ENCODE data around the gene ELOVL6.
"Not testable (repeated sequence)": the region's sequence is repeated elsewhere in the genome, so short reads cannot be mapped to it uniquely, and the experiment has no call there.

Gene ELOVL6

GRCh38 chr4:110124711-110125110, 73.7 kb downstream of the ELOVL6 start:
- DNase-seq (ENCODE audit: low read depth), result no peak

GRCh38 chr4:110122201-110122600, 76.2 kb downstream of the ELOVL6 start:
- DNase-seq (ENCODE audit: low read depth), result no peak

DNA sequence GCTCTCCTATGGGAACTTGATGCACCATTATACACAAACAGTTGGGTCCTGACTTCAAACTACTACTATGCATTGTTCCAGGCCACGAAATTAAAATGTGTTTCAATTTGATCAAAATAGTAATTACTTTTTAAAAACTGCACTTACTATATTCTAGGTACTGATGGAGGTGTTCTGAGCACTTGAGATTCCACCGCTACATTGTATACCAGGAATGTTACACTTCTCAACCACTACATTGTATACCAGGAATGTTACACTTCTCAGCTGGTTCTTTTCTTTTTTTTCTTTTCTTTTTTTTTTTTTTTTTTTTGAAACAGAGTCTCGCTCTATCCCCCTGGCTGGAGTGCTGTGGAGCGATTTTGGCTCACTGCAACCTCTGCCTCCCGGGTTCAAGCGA, 77.9 kb downstream of the ELOVL6 start:
- no peak for DNase-seq (ENCODE audit: low read depth)

- no peak for DNase-seq (ENCODE audit: low read depth)
These were observed 78.5 kb downstream of the ELOVL6 start for GRCh38 chr4:110119880-110120279.

- DNase-seq (ENCODE audit: low read depth), result no peak
These were observed 79.1 kb downstream of the ELOVL6 start for GRCh38 chr4:110119337-110119736.

- DNase-seq (ENCODE audit: low read depth), result no peak
These were observed 86.4 kb downstream of the ELOVL6 start for GRCh38 chr4:110112056-110112455.

DNA sequence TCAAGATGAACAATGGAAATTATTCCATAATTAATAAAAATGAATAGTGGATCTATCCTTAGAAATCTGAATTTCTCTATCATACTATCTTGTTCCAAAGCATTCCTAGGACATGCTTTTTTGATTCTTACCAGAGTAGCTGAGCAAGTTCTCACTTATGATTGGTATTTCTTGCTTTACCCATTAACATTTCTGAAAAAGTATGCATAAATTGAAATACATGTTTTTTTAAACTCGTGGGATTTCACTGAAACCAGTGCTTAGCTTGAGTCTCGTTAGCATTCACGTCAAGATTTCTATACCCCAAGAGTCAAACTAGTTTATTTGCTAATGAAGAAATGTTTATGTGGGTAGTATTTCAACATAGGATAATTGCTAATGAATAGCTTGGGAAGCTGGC, 89.0 kb downstream of the ELOVL6 start:
- DNase-seq (ENCODE audit: low read depth), result no peak

DNA sequence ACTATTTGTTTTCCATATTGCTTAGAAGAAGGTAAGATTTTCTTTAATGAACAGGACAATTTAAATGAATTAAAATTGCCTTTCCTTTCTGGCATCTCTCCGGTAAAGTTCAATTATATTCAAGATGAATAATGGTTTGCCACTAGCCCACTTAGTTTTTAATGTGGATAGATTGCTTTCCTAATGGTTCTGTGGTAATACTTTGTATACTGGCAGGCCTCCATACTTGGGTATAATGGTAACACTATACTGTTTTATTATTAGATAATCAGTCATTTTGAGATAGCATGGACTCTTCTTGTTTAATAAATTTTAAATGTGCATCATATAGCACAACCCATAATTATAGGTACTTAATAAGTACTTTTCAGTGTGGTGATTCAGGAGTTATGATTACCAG, 89.5 kb downstream of the ELOVL6 start:
- DNase-seq (ENCODE audit: low read depth), result no peak

GRCh38 chr4:110108422-110108821, 90.0 kb downstream of the ELOVL6 start:
- DNase-seq (ENCODE audit: low read depth), result no peak

DNA sequence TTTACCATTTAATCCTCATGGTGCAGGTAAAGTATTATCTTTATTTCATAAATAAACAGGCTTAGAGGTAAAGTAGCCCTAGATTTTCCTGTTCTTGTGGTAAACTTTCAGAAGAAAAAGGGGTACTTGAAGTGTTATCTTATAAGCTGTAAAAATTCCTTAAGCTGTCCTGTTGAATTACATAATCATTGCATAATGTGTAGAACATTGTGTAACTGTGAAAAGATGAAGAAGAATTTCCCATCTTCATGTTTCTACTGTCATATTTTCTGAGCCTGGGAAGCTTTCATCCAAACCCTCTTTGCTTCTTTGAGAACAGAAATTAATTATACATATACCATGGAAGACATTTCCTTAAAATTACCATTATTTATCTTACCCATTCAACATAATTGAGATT, 90.5 kb downstream of the ELOVL6 start:
- DNase-seq (ENCODE audit: low read depth), result no peak

GRCh38 chr4:110106931-110107296, 91.5 kb downstream of the ELOVL6 start:
- no peak for DNase-seq (ENCODE audit: low read depth)

DNA sequence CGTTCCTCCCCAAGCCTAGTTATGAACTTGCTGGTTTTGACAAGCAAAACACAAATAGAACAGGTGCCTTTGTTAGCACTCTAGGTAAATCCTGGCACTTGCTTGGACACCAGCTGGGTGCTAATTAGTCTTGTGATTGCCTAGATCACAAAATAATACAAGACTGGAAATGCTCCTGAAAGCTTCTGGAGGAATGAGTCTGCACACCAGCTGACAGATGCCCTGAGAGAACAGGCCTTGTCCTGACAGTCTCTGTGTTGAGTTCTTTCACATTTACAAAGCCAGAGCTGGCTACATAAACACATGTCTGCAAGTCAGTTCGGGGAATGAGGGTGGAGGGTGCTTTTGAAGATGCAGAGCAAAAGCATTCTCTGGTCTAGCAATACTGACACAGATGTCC, 93.8 kb downstream of the ELOVL6 start:
- DNase-seq (ENCODE audit: low read depth), result no peak

DNA sequence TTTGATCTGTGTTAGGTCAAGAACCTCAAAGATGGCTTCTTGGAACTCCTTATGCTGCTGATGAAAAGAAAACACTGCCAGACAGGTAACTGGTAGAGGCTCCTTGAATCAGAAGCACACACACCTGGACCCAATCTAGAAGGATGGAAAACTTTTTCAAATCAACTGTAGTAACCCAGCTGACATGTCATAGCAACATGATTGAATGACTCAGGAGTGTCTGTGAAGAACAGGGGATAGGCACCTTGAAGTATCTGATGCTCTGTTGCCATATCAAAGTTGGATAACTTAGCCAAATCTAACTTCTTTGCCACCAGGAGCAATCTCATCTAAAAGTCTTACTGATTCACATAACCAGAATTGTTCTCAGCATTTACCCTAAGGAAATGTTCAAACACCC, 98.8 kb downstream of the ELOVL6 start:
- DNase-seq (ENCODE audit: low read depth), result no peak

- DNase-seq (ENCODE audit: low read depth), result no peak
These were observed 102.0 kb downstream of the ELOVL6 start for GRCh38 chr4:110096405-110096804.

- no peak for DNase-seq (ENCODE audit: low read depth)
These were observed 105.8 kb downstream of the ELOVL6 start for GRCh38 chr4:110092646-110093045.

DNA sequence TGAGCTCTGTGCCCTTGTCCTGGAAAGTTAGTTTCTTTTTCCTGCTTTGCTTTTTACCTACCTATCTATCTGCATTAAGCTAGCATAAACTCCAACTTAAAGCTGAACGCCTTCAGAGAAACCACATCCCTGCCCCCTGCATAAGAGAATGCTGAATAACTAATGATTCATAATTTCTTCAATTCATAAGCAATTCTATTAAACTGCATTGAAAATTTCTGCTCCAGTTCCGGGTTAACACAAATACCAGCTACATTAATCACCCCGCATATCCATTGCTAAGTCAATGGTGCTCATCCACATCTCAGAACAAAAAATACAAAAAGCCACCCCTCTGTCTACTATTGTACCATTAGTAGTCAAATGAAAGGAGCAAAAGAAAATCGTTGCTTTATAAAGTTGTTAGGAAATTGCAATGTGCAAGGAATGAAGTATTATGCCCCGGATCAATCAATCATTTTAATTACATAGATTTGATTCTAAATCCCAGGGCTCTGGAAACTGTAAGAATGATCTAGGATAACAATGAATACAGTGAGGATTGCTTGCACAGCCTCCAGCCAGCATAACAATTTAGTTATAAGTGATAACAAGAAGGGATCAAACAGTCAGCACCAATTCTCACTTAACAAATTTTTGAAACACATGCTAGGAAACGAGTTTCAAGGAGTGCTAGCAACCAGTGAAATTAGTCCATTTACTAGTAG, 106.8 kb downstream of the ELOVL6 start:
- no peak for DNase-seq (ENCODE audit: low read depth)

GRCh38 chr4:110088670-110089069, 109.7 kb downstream of the ELOVL6 start:
- DNase-seq (ENCODE audit: low read depth), result no peak

GRCh38 chr4:110087070-110087708, 111.2 kb downstream of the ELOVL6 start:
- DNase-seq (ENCODE audit: low read depth), result no peak

GRCh38 chr4:110085131-110085530, 113.3 kb downstream of the ELOVL6 start:
- no peak for DNase-seq (ENCODE audit: low read depth)

DNA sequence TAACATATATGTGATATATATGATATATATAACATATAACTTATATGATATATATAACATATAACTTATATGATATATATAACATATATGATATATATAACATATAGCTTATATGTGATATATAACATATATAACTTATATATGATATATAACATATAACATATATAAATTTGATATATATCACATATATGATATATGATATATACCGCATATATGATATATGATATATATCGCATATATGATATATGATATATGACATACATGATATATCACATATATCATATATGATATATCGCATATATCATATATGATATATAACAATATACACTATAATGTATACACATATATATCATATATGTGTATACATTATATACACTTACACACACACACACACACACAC, 114.3 kb downstream of the ELOVL6 start:
- DNase-seq (ENCODE audit: low read depth), result no peak

DNA sequence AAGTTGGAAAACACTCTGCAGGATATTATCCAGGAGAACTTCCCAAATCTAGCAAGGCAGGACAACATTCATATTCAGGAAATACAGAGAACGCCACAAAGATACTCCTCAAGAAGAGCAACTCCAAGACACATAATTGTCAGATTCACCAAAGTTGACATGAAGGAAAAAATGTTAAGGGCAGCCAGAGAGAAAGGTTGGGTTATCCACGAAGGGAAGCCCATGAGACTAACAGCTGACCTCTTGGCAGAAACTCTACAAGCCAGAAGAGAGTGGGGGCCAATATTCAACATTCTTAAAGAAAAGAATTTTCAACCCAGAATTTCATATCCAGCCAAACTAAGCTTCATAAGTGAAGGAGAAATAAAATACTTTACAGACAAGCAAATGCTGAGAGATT, 120.3 kb downstream of the ELOVL6 start:
- DNase-seq (ENCODE audit: low read depth), result not testable (repeated sequence)

DNA sequence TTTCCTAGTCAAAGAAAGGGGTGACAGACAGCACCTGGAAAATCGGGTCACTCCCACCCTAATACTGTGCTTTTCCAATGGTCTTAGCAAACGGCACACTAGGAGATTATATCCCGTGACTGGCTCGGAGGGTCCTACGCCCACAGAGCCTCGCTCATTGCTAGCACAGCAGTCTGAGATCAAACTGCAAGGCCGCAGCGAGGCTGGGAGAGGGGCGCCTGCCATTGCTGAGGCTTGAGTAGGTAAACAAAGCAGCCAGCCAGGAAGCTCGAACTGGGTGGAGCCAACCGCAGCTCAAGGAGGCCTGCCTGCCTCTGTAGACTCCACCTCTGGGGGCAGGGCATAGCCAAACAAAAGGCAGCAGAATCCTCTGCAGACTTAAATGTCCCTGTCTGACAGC, 121.6 kb downstream of the ELOVL6 start:
- DNase-seq (ENCODE audit: low read depth), result not testable (repeated sequence)

- no peak for DNase-seq (ENCODE audit: low read depth)
These were observed 122.5 kb downstream of the ELOVL6 start for GRCh38 chr4:110075891-110076290.
